Smooth muscle cell (in vitro differentiated cells): ENCODE results near the gene COL4A1. TPM values are rescaled to one million over a fixed set of nuclear protein-coding genes. Genes with fewer than 3 reads are reported as not detected.
A peak's percentile ranks its signal among the peaks of the same experiment; 100 is the strongest.

ENCODE experiments used
- DNase-seq: peaks from one replicate; lab custom pipeline; 2025; ENCODE audit not compliant: unreplicated experiment; lab: John Stamatoyannopoulos, UW
- H2AFZ ChIP-seq: fragments of 200-600 bp; sonication (generic); 2 replicates; pipeline ENCODE4 v1.6.0; 2016; ENCODE audit warnings: antibody characterized with exemption, low read depth, mild to moderate bottlenecking
- H3F3A ChIP-seq: fragments of 200-600 bp; sonication (generic); 2 replicates; pipeline ENCODE4 v1.6.0; 2017; ENCODE audit warnings: antibody characterized with exemption, low read depth
- H3K27ac ChIP-seq: fragments of 200-600 bp; sonication (generic); 2 replicates; pipeline ENCODE4 v1.5.1; 2016; ENCODE audit warnings: low read depth, mild to moderate bottlenecking
- H3K27me3 ChIP-seq: fragments of 200-600 bp; sonication (generic); 2 replicates; pipeline ENCODE4 v1.6.1; 2016; ENCODE audit warnings: low read depth, mild to moderate bottlenecking
- H3K36me3 ChIP-seq: fragments of 200-600 bp; sonication (generic); 2 replicates; pipeline ENCODE4 v1.5.1; 2016; ENCODE audit warnings: low read depth
- H3K4me1 ChIP-seq: fragments of 200-600 bp; sonication (generic); 2 replicates; pipeline ENCODE4 v1.5.1; 2016; ENCODE audit warnings: low read depth
- H3K4me2 ChIP-seq: fragments of 200-600 bp; sonication (generic); 2 replicates; pipeline ENCODE4 v1.6.0; 2016; ENCODE audit warnings: mild to moderate bottlenecking
- H3K4me3 ChIP-seq: fragments of 200-600 bp; sonication (generic); 2 replicates; pipeline ENCODE4 v1.5.1; 2016; ENCODE audit warnings: mild to moderate bottlenecking
- H3K79me2 ChIP-seq: fragments of 200-600 bp; sonication (generic); 2 replicates; pipeline ENCODE4 v1.6.0; 2016; ENCODE audit warnings: low read depth, mild to moderate bottlenecking
- H3K9ac ChIP-seq: fragments of 200-600 bp; sonication (generic); 2 replicates; pipeline ENCODE4 v1.6.0; 2016; ENCODE audit warnings: low read depth
- H3K9me3 ChIP-seq: fragments of 200-600 bp; sonication (generic); replicated peaks from 2 replicates; pipeline ENCODE4 v1.5.1; 2016; ENCODE audit warnings: low read depth
- H4K20me1 ChIP-seq: fragments of 200-600 bp; sonication (generic); 2 replicates; pipeline ENCODE4 v1.6.0; 2016; ENCODE audit warnings: low read depth
- CTCF ChIP-seq: fragments of 200-600 bp; sonication (generic); IDR thresholded peaks from 2 replicates; pipeline ENCODE4 v1.5.1; 2017; ENCODE audit warnings: borderline replicate concordance, mild to moderate bottlenecking, antibody characterized with exemption; ENCODE audit not compliant: insufficient read depth, poor library complexity, severe bottlenecking
- WGBS: methylation state at CpG from one replicate; pipeline ENCODE4 v1.1.7; 2016; ENCODE audit warnings: low lambda C conversion rate; 5-methylcytosine and 5-hydroxymethylcytosine counted together
- polyA plus RNA-seq: library from polyadenylated mRNA; unstranded; fragments of >200 nt; fragmentation: Nextera tagmentation; extraction: Ambion mirVana; gene quantifications from 2 replicates; pipeline ENCODE4 v1.2.1, GENCODE V29; 2016
- total RNA-seq: library from RNA; depleted of rRNA; stranded (reverse); fragments of >200 nt; gene quantifications from 2 replicates; pipeline ENCODE4 v1.2.3, GENCODE V29; 2014

COL4A1 gene
- total and polyA plus RNA-seq, 2 experiments from 2014 or later: 2,409 to 4,372 TPM

DNA sequence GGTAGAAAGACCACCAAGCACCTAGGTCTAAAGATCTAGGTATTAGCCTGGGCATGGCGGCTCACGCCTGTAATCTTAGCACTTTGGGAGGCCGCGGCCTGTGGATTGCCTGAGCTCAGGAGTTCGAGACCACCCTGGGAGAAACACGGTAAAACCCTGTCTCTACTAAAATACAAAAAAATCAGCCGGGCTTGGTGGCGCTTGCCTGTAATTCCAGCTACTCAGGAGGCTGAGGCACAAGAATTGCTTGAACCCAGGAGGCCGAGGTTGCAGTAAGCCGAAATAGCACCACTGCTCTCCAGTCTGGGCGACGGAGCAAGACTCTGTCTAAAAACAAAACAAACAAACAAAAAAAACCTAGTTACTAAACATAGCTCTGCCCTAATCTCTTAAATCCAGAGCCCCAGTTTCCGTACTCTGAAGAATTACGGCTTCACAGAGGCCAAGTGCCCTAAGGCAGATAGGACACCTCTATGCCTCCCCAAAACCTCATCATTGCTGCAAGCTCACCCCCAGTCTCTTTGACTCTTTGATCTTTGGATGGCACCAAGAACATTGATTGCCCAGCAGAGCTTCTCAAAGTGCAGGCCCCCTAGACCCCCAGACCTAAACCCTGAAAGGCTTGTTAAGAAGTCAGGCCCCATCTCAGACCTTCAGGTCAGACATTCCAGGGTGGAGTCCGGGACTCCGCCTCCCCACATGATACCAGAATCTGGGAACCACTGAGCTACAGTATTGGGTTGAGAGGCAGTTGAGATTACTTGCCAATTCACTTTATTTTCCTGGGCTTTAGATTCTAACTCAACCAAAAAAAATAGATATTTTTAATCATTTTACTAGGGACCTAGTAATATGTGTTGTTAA lies 2.9 kb upstream of the COL4A1 start:
- no peak for TF ChIP-seq CTCF
- H3K27ac ChIP-seq: peak overlapping the region; percentile 94
- H3K79me2 ChIP-seq: peaks cover 96% of the 10 kb centered on the region
- H3K36me3 ChIP-seq: no peaks in the 10 kb centered on the region
- H3F3A ChIP-seq: peaks cover 68% of the 10 kb centered on the region
- peak overlapping the region; percentile 90 for H3K9ac ChIP-seq
- H3K4me2 ChIP-seq: peak overlapping the region; percentile 97
- H4K20me1 ChIP-seq: peaks cover 94% of the 10 kb centered on the region
- H3K4me3 ChIP-seq: peak overlapping the region; percentile 93
- WGBS: 31% methylated on average over 16 of the region's 16 CpGs
- no peaks in the 10 kb centered on the region for H3K27me3 ChIP-seq
- no peaks in the 10 kb centered on the region for H3K9me3 ChIP-seq
- H3K4me1 ChIP-seq: peaks cover 41% of the 10 kb centered on the region
- no peak overlapping the region for H2AFZ ChIP-seq
- no peak for DNase-seq

GRCh38 chr13:110308656-110309359 lies 1.9 kb upstream of the COL4A1 start:
- WGBS: 7% methylated on average over 31 of the region's 31 CpGs
- Histone ChIP-seq H3K79me2 (peaks cover 96% of the 10 kb centered on the region), H3K36me3 (no peaks in the 10 kb centered on the region), H3F3A (peaks cover 73% of the 10 kb centered on the region), H3K9ac (peak overlapping the region; percentile 90), H3K27me3 (no peaks in the 10 kb centered on the region), H3K4me2 (peak overlapping the region; percentile 97), H4K20me1 (peaks cover 94% of the 10 kb centered on the region), H3K4me1 (peaks cover 42% of the 10 kb centered on the region), H3K4me3 (peak overlapping the region; percentile 93), H3K27ac (peak overlapping the region; percentile 94), H3K9me3 (no peaks in the 10 kb centered on the region), H2AFZ (no peak overlapping the region)
- no peak for DNase-seq
- TF ChIP-seq CTCF: no peak

- H3K4me3 ChIP-seq: peak overlapping the region; percentile 93
- peaks cover 99% of the 10 kb centered on the region for H3K79me2 ChIP-seq
- H4K20me1 ChIP-seq: peaks cover 97% of the 10 kb centered on the region
- DNase-seq: no peak
- H3K27ac ChIP-seq: peak overlapping the region; percentile 94
- H3F3A ChIP-seq: peaks cover 79% of the 10 kb centered on the region
- peak overlapping the region; percentile 97 for H3K4me2 ChIP-seq
- H3K4me1 ChIP-seq: peaks cover 48% of the 10 kb centered on the region
- no peak overlapping the region for H2AFZ ChIP-seq
- no peaks in the 10 kb centered on the region for H3K36me3 ChIP-seq
- 1% methylated on average over 64 of the region's 64 CpGs for WGBS
- H3K9me3 ChIP-seq: no peaks in the 10 kb centered on the region
- peak overlapping the region; percentile 90 for H3K9ac ChIP-seq
- TF ChIP-seq CTCF: no peak
- no peaks in the 10 kb centered on the region for H3K27me3 ChIP-seq
These were observed 1.1 kb upstream of the COL4A1 start for GRCh38 chr13:110307767-110308655.
